Transverse colon (tissue), 4 donors: ENCODE results near the gene FBLN2. TPM values are rescaled to one million over a fixed set of nuclear protein-coding genes. Genes with fewer than 3 reads are reported as not detected.

ENCODE experiments used
- DNase-seq: peaks from one replicate; pipeline ENCODE4 v3.0.0-alpha.2; 2019
- H3K27ac ChIP-seq, 4 donors: fragments of 200-600 bp; sonication (generic); 2 replicates each; pipeline ENCODE4 v1.5.1; 2016 to 2018; ENCODE audit warnings: inconsistent platforms in 4 of 4
- H3K27me3 ChIP-seq: fragments of 200-600 bp; sonication (generic); 2 replicates; pipeline ENCODE4 v1.5.1; 2017; ENCODE audit warnings: inconsistent platforms
- H3K36me3 ChIP-seq, 4 donors: fragments of 200-600 bp; sonication (generic); 2 replicates each; pipeline ENCODE4 v1.5.1; 2017 to 2019; ENCODE audit warnings: inconsistent platforms in 4 of 4
- H3K4me1 ChIP-seq, 4 donors: fragments of 200-600 bp; sonication (generic); 2 replicates each; pipeline ENCODE4 v1.5.1; 2017 to 2020; ENCODE audit warnings: inconsistent platforms in 4 of 4
- H3K4me3 ChIP-seq, 4 donors: fragments of 200-600 bp; sonication (generic); 1 replicate in 1 of 4; 2 replicates in 3 of 4; pipeline versions ENCODE4 v1.5.1 to v1.6.1; 2017 to 2019; ENCODE audit warnings: inconsistent platforms in 4 of 4
- H3K9me3 ChIP-seq, 2 donors: fragments of 200-600 bp; sonication (generic); 2 replicates each; pipeline ENCODE4 v1.5.1; 2017 to 2019; ENCODE audit warnings: inconsistent platforms in 2 of 2
- CTCF ChIP-seq, 5 experiments: fragments of 200-600 bp in 3 of 5; fragments of 450-650 bp in 2 of 5; sonication (generic) in 3 of 5; IDR thresholded peaks; 1 replicate in 2 of 5; 2 replicates in 3 of 5; pipeline ENCODE4 v1.5.1; 2016 to 2017; ENCODE audit warnings: antibody characterized with exemption in 5 of 5, inconsistent platforms in 3 of 5, mild to moderate bottlenecking in 2 of 5, moderate library complexity in 1 of 5
- EP300 ChIP-seq: sonication (generic); formaldehyde crosslinking; IDR thresholded peaks from one replicate; pipeline ENCODE4 v1.6.1; 2017; ENCODE audit warnings: antibody characterized with exemption, low read depth
- POLR2A ChIP-seq: fragments of 450-650 bp; IDR thresholded peaks from one replicate; pipeline ENCODE4 v1.6.1; 2016; ENCODE audit warnings: antibody characterized with exemption, mild to moderate bottlenecking, moderate library complexity
- POLR2AphosphoS5 ChIP-seq, 3 donors: sonication (generic); formaldehyde crosslinking; IDR thresholded peaks; one replicate each; pipeline ENCODE4 v1.6.1; 2016; ENCODE audit warnings: antibody characterized with exemption in 3 of 3
- WGBS, 2 donors: methylation state at CpG; one replicate each; pipeline ENCODE4 v1.1.5; 2018; ENCODE audit warnings: low coverage in 1 of 2; 5-methylcytosine and 5-hydroxymethylcytosine counted together
- in situ Hi-C, 4 donors: fragments of 200-750 bp; cut with MboI; loops; one replicate each; pipeline versions ENCODE4 v1.15.0 to v1.15.1; 2017; ENCODE audit warnings: low sequenced_read_pairs in 3 of 4, low pct_ligation_motif_present in 1 of 4, low pct_unique_long_range_greater_than_20kb in 1 of 4
- intact Hi-C: fragments of 100-400 bp; cut with DNase I; formaldehyde crosslinking; loops from one replicate; pipeline ENCODE4 v1.15.1; 2023; ENCODE audit warnings: low total_unique reads
- total RNA-seq, 4 donors: library from RNA; depleted of rRNA; stranded (reverse); fragments of >200 nt; gene quantifications; one replicate each; pipeline ENCODE4 v1.1.0, GENCODE V29; 2016

FBLN2 gene
- total RNA-seq, 4 donors from 2014 or later, result 23.0 to 51.5 (median 31.4) TPM

DNA sequence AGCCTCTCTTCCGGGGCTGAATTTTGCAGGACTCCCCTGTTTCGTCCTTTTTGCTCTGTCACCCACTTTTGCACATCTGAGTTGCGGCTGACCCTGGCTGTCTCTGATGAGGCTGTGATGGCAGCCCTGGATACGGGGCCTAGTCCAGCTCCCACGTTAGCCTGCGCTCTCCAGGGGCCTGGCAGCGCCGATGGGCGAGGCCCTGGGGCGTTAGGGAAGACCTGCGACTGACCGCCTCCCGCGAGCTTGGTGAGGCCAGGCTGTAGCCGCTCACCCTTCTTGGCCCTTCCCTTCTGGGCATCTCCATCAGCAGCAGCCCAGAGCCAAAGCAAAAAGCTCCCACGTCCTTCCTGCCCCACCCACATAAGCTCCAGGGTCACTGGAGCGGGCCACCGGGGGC is 85.2 kb downstream of the FBLN2 start:
- intact Hi-C loops, result no loop called here
- in situ Hi-C loops, result loop anchor here in 2 of 4 donors (25.0 kb wide), 1 partner anchor 547 kb away; no protein-coding TSS in a partner anchor
- Histone ChIP-seq H3K4me3 (no peak overlapping the region), H3K9me3 (no peaks in the 10 kb centered on the region), H3K27me3 (no peaks in the 10 kb centered on the region), H3K4me1 (no peaks in the 10 kb centered on the region), H3K36me3 (no peaks in the 10 kb centered on the region), H3K27ac (no peak overlapping the region)
- 85% methylated on average over 15 of the region's 18 CpGs; no CpG with 5 or more reads in 1 of the 2 donors for WGBS, 2 donors
- TF ChIP-seq POLR2A (no peak), CTCF (IDR thresholded peaks at IDR 0.05) (no peak), POLR2AphosphoS5 (IDR thresholded peaks at IDR 0.05) (no peak), EP300 (no peak)
- DNase-seq, result no peak

DNA sequence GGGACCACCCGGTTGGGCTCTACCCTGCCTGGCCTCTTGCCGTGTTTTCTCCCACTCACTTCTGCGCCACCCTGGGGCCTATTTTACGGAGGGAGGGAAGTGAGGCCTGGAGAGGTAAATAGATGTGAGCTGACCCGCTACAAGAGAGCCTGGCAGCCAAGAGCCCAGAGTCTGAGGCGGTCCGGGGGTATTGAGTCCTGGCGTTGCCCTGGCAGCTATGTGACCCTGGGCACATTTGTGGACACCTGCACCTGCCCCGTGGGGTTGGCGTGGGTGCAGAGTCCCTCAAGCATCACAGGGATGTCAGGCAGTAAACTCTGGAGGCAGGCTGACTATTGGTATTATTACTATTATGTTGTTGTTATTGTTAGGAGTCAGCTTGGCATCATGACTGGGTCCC is 85.7 kb downstream of the FBLN2 start:
- WGBS, 2 donors, result 65 to 90% methylated on average over 2 to 10 of the region's 10 CpGs

GRCh38 chr3:13636186-13636585 is 87.3 kb downstream of the FBLN2 start:
- Histone ChIP-seq H3K36me3 (no peaks in the 10 kb centered on the region), H3K4me3 (no peak overlapping the region), H3K4me1 (no peaks in the 10 kb centered on the region), H3K27ac (no peak overlapping the region), H3K9me3 (no peaks in the 10 kb centered on the region), H3K27me3 (no peaks in the 10 kb centered on the region)
- TF ChIP-seq POLR2AphosphoS5 (IDR thresholded peaks at IDR 0.05) (no peak), POLR2A (no peak), CTCF (IDR thresholded peaks at IDR 0.05) (no peak), EP300 (no peak)
- intact Hi-C loops, result no loop called here
- 79% methylated on average over 14 of the region's 14 CpGs; no CpG with 5 or more reads in 1 of the 2 donors for WGBS, 2 donors
- no peak for DNase-seq
- in situ Hi-C loops, result loop anchor here in 2 of 4 donors (25.0 kb wide), 1 partner anchor 549 kb away; no protein-coding TSS in a partner anchor

More for the DNA sequence above, 85.7 kb downstream of the FBLN2 start:
- no peaks in the 10 kb centered on the region for H3K4me1 ChIP-seq
- H3K27me3 ChIP-seq, result no peaks in the 10 kb centered on the region
- H3K36me3 ChIP-seq, result no peaks in the 10 kb centered on the region
- TF ChIP-seq POLR2AphosphoS5 (IDR thresholded peaks at IDR 0.05), result no peak
- no peak for TF ChIP-seq CTCF (IDR thresholded peaks at IDR 0.05)
- no peak for TF ChIP-seq EP300
- no peak for TF ChIP-seq POLR2A
- no peak overlapping the region for H3K4me3 ChIP-seq
- intact Hi-C loops, result no loop called here
- DNase-seq, result no peak
- no peaks in the 10 kb centered on the region for H3K9me3 ChIP-seq
- no peak overlapping the region for H3K27ac ChIP-seq
- in situ Hi-C loops, result loop anchor here in 2 of 4 donors (25.0 kb wide), 1 partner anchor 547 kb away; no protein-coding TSS in a partner anchor

DNA sequence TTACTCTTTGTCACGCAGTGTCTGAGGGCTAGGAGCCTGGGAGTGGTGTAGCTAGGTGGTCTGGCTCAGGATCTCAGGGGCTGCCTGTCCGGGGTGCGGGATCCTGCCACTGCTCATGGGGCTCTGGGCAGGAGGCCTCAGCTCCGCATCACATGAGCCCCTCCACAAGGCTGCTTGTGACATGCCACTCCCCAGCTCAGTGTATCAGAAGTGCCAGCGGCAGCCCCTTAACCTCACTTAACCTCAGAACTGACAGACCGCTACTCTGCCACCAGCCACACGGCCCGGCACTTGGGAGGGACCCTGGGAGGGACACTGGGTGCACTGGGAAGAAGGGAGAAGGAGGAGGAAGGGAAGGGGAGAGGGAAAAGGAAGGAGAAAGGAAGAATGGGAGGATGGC is 87.9 kb downstream of the FBLN2 start:
- in situ Hi-C loops, result loop anchor here in 2 of 4 donors (25.0 kb wide), 1 partner anchor 550 kb away; no protein-coding TSS in a partner anchor
- Histone ChIP-seq H3K36me3 (no peaks in the 10 kb centered on the region), H3K9me3 (no peaks in the 10 kb centered on the region), H3K27me3 (no peaks in the 10 kb centered on the region), H3K4me1 (no peaks in the 10 kb centered on the region), H3K27ac (no peak overlapping the region), H3K4me3 (no peak overlapping the region)
- 75% methylated on average over 8 of the region's 8 CpGs; no CpG with 5 or more reads in 1 of the 2 donors for WGBS, 2 donors
- DNase-seq, result no peak
- TF ChIP-seq EP300 (no peak), POLR2AphosphoS5 (IDR thresholded peaks at IDR 0.05) (no peak), CTCF (IDR thresholded peaks at IDR 0.05) (no peak), POLR2A (no peak)
- intact Hi-C loops, result no loop called here
